Measurements from ENCODE around the gene TAGLN.

DNA sequence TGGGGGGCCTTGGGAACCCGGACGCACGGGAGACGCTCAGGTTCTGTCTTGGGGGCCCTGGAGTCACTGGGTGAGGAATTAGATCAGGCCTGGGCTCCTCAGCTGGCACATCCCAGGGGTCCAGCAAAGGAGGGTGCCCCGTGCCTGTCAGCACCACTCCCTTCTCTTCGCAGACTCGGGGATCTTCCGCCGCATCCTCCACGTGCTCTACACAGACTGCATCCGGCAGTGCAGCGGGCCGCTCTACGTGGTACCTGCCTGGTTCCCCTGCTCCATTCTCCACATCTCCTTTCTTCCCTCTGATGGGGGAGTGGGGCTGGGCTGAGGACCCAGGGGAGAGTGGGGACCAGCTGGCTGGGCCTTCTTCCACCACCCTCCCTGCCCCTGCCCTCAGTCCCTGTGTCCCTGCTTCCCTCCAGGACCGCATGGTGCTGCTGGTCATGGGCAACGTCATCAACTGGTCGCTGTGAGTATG is 6.7 kb upstream of the TAGLN start:
- TF ChIP-seq CTCF (IDR thresholded peaks at IDR 0.05): no peak
- no peak for TF ChIP-seq POLR2A (IDR thresholded peaks at IDR 0.05)
